Measurements from ENCODE around the gene FAM187B. TPM values are rescaled to one million over a fixed set of nuclear protein-coding genes. Genes with fewer than 3 reads are reported as not detected.

Gene FAM187B
- total and polyA plus RNA-seq, 4 donors, result 0.17 TPM; not detected in 3

GRCh38 chr19:35256566-35256965 lies 28.0 kb upstream of the FAM187B start:
- H3K9me3 ChIP-seq (ENCODE audit: control insufficient read depth in 4 of 4, low read length in 3 of 4), result no peaks in the 10 kb centered on the region
- no peak for DNase-seq (ENCODE audit: low spot score)
- H3K4me1 ChIP-seq (ENCODE audit: control insufficient read depth in 4 of 4, insufficient read depth in 4 of 4, low read length in 3 of 4), result peaks cover 7 to 79% (median 54%) of the 10 kb centered on the region in 4 donors
- no peak overlapping the region for H3K27ac ChIP-seq (ENCODE audit: low read depth in 1 of 2, low read length in 2 of 2)
- no peak overlapping the region for H3K4me3 ChIP-seq (ENCODE audit: low read depth in 1 of 3, low read length in 3 of 3)
- 75% methylated on average over 2 of the region's 2 CpGs for WGBS
- H3K36me3 ChIP-seq (ENCODE audit: control insufficient read depth in 4 of 4, insufficient read depth in 3 of 4, low read depth in 1 of 4, low read length in 3 of 4), result peaks cover 3 to 11% (median 6%) of the 10 kb centered on the region in 4 donors
- no peaks in the 10 kb centered on the region for H3K27me3 ChIP-seq (ENCODE audit: control insufficient read depth in 4 of 4, insufficient read depth in 4 of 4, low read length in 3 of 4)
- no peak overlapping the region for H3K9ac ChIP-seq (ENCODE audit: low read depth in 1 of 2, low read length in 2 of 2)
- no peak for TF ChIP-seq RXRA (IDR thresholded peaks at IDR 0.05)
- TF ChIP-seq FOXA2 (IDR thresholded peaks at IDR 0.05), result no peak
- no peak for TF ChIP-seq REST (IDR thresholded peaks at IDR 0.05)
- no peak for TF ChIP-seq FOXA1 (IDR thresholded peaks at IDR 0.05)
- TF ChIP-seq HNF4G (IDR thresholded peaks at IDR 0.05), result no peak
- TF ChIP-seq YY1 (IDR thresholded peaks at IDR 0.05), result no peak
- no peak for TF ChIP-seq NR2F2 (IDR thresholded peaks at IDR 0.05)
- TF ChIP-seq ATF3 (IDR thresholded peaks at IDR 0.05), result no peak
- no peak for TF ChIP-seq EGR1 (IDR thresholded peaks at IDR 0.05; ENCODE audit: low read depth in 2 of 2)
- TF ChIP-seq HNF4A (conservative IDR thresholded peaks at IDR 0.05), result no peak
- TF ChIP-seq CTCF (IDR thresholded peaks at IDR 0.05; ENCODE audit: low read depth, low read length, missing input control), result no peak
- TF ChIP-seq ZBTB33 (IDR thresholded peaks at IDR 0.05), result no peak
- TF ChIP-seq JUND (IDR thresholded peaks at IDR 0.05), result no peak
- TF ChIP-seq GABPA (IDR thresholded peaks at IDR 0.05 in 1 of 2, conservative IDR thresholded peaks at IDR 0.05 in 1 of 2), result no peak
- no peak for TF ChIP-seq MAX (IDR thresholded peaks at IDR 0.05)
- no peak for TF ChIP-seq SP1 (IDR thresholded peaks at IDR 0.05)

All from liver (tissue), 9 donors.